ENCODE data around the gene SEC24D. TPM values are rescaled to one million over a fixed set of nuclear protein-coding genes. Genes with fewer than 3 reads are reported as not detected.
A peak's percentile ranks its signal among the peaks of the same experiment; 100 is the strongest.

Gene SEC24D
- total RNA-seq, 2 experiments from 2014 or later, result 36.2 to 41.0 TPM

GRCh38 chr4:118866442-118866841, 30.5 kb upstream of the SEC24D start:
- Mint-ChIP-seq H3K4me3 (no peak overlapping the region), H3K9me3 (no peaks in the 10 kb centered on the region), H3K36me3 (no peaks in the 10 kb centered on the region), H3K27ac (no peak overlapping the region), H3K4me1 (ENCODE audit: low read depth) (no peaks in the 10 kb centered on the region), H3K27me3 (no peaks in the 10 kb centered on the region)
- CTCF ChIA-PET, result interaction anchor here (0.8 to 3.4 kb wide), 2 partner anchors 95 to 140 kb away, joined by 3 to 27 read pairs; no protein-coding TSS in a partner anchor
- no peak for DNase-seq
- intact Hi-C loops (cut with micrococcal nuclease), result no loop called here
- POLR2A ChIA-PET, result no interaction called here

- ChIA-PET POLR2A (interaction anchor here (0.6 to 1.5 kb wide), 3 partner anchors 14 to 145 kb away, joined by 3 read pairs; no protein-coding TSS in a partner anchor), CTCF (interaction anchor here (0.5 to 3.4 kb wide), 18 partner anchors 10 to 157 kb away, joined by 3 to 27 read pairs (median 4); partner anchors contain the start of genes SEC24D and SYNPO2)
- H3K4me1 Mint-ChIP-seq (ENCODE audit: low read depth), result no peaks in the 10 kb centered on the region
- no peak overlapping the region for H3K27ac Mint-ChIP-seq
- H3K9me3 Mint-ChIP-seq, result no peaks in the 10 kb centered on the region
- no peaks in the 10 kb centered on the region for H3K27me3 Mint-ChIP-seq
- no peaks in the 10 kb centered on the region for H3K36me3 Mint-ChIP-seq
- no peak overlapping the region for H3K4me3 Mint-ChIP-seq
- intact Hi-C loops (cut with micrococcal nuclease), result loop anchor here (1.0 kb wide), 1 partner anchor 93 kb away; no protein-coding TSS in a partner anchor
- DNase-seq, result peak; percentile 12
Measured at GRCh38 chr4:118865091-118865708, 29.3 kb upstream of the SEC24D start.

DNA sequence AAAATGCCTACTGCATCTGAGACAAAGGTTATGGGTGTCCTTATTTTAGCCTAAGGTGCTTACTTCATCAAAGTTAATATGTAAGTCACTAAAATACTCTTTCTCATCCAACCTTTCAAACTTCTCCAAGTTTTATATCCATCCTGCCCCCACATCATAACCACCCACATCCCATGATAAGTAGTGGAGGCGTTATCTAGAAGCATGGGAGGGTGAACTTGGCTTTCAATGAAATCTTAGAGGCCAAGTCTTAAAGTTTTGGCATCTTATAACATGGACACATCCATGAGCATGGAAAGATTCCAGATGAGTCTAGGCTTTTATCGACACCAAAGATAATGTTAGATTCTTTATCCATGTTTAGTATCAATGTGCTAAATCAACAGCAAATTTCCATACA, 22.9 kb upstream of the SEC24D start:
- POLR2A ChIA-PET, result no interaction called here

DNA sequence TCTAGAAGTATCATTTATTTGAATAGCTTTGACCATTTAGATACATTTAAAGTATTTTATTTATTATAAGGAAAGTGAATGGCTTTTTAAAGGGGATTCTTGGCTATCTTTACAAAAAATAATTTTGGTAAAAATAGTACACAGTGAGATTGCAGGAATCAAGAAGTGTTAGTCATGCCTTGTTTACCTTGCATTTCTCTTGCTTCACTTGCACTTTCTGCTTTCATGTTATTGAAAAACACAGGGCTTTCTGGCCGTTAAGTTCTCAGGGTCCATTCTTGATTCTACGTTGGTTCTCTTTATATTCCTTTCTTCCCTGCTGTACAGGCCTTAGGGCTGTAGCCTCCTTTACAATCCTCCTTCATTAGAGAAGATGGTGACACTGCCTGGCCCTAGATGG, 21.8 kb upstream of the SEC24D start:
- Mint-ChIP-seq H3K9me3 (no peaks in the 10 kb centered on the region), H3K4me1 (ENCODE audit: low read depth) (peaks cover 2% of the 10 kb centered on the region), H3K27ac (no peak overlapping the region), H3K27me3 (no peaks in the 10 kb centered on the region), H3K36me3 (no peaks in the 10 kb centered on the region), H3K4me3 (no peak overlapping the region)
- no peak for DNase-seq
- POLR2A ChIA-PET, result no interaction called here
- intact Hi-C loops (cut with micrococcal nuclease), result no loop called here
- CTCF ChIA-PET, result no interaction called here

More for the DNA sequence above, 22.9 kb upstream of the SEC24D start:
- CTCF ChIA-PET, result no interaction called here
- no peak overlapping the region for H3K27ac Mint-ChIP-seq
- H3K27me3 Mint-ChIP-seq, result no peaks in the 10 kb centered on the region
- peaks cover 2% of the 10 kb centered on the region for H3K4me1 Mint-ChIP-seq (ENCODE audit: low read depth)
- no peak for DNase-seq
- no peaks in the 10 kb centered on the region for H3K9me3 Mint-ChIP-seq
- no peaks in the 10 kb centered on the region for H3K36me3 Mint-ChIP-seq
- intact Hi-C loops (cut with micrococcal nuclease), result no loop called here
- no peak overlapping the region for H3K4me3 Mint-ChIP-seq

- DNase-seq, result peak; percentile 35
- H3K9me3 Mint-ChIP-seq, result no peaks in the 10 kb centered on the region
- peak overlapping the region; percentile 84 for H3K27ac Mint-ChIP-seq
- H3K4me3 Mint-ChIP-seq, result peak overlapping the region; percentile 90
- ChIA-PET CTCF (interaction anchor here (1.2 to 1.3 kb wide), 2 partner anchors 14 to 40 kb away, joined by 4 to 5 read pairs; no protein-coding TSS in a partner anchor), POLR2A (interaction anchor here (1.3 to 1.5 kb wide), 3 partner anchors 14 to 16 kb away, joined by 3 to 5 read pairs (median 3); partner anchors contain the start of gene SEC24D)
- peaks cover 2% of the 10 kb centered on the region for H3K27me3 Mint-ChIP-seq
- peaks cover 18% of the 10 kb centered on the region for H3K4me1 Mint-ChIP-seq (ENCODE audit: low read depth)
- intact Hi-C loops (cut with micrococcal nuclease), result loop anchor here (1.0 kb wide), 1 partner anchor 15 kb away; no protein-coding TSS in a partner anchor
- H3K36me3 Mint-ChIP-seq, result no peaks in the 10 kb centered on the region
Measured at GRCh38 chr4:118850488-118851173, 14.7 kb upstream of the SEC24D start.

- intact Hi-C loops (cut with micrococcal nuclease), result loop anchor here (1.0 kb wide), 1 partner anchor 15 kb away; no protein-coding TSS in a partner anchor
- DNase-seq, result no peak
- Mint-ChIP-seq H3K27me3 (peaks cover 2% of the 10 kb centered on the region), H3K4me3 (peak overlapping the region; percentile 90), H3K27ac (peak overlapping the region; percentile 84), H3K4me1 (ENCODE audit: low read depth) (peaks cover 18% of the 10 kb centered on the region), H3K9me3 (no peaks in the 10 kb centered on the region), H3K36me3 (no peaks in the 10 kb centered on the region)
- ChIA-PET CTCF (interaction anchor here (1.2 to 1.3 kb wide), 2 partner anchors 13 to 41 kb away, joined by 4 to 5 read pairs; no protein-coding TSS in a partner anchor), POLR2A (interaction anchor here (1.5 kb wide), 1 partner anchor 15 kb away, joined by 5 read pairs; no protein-coding TSS in a partner anchor)
Measured at GRCh38 chr4:118849867-118850487, 14.1 kb upstream of the SEC24D start.

DNA sequence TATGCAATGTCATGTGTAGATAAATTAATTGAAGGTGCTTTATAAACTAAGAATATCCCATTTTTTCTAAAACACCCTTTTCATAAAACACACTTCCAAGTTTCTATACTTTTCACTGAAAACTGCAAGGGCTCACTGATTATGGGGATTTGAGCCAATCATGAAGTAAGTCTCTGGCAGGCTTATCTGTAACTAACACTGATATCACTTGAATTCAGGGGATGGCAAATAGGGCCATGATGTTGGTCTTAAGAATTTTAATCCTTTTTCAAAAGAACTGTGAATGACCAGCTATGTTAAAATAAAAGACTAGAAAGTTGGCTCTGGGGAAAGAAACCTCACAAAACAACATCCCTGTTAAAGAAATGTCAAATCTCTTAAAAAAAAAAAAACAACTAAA, 13.0 kb upstream of the SEC24D start:
- Mint-ChIP-seq H3K27me3 (peaks cover 2% of the 10 kb centered on the region), H3K4me1 (ENCODE audit: low read depth) (peaks cover 16% of the 10 kb centered on the region), H3K27ac (no peak overlapping the region), H3K9me3 (no peaks in the 10 kb centered on the region), H3K36me3 (no peaks in the 10 kb centered on the region), H3K4me3 (no peak overlapping the region)
- DNase-seq, result no peak
- CTCF ChIA-PET, result no interaction called here
- POLR2A ChIA-PET, result no interaction called here
- intact Hi-C loops (cut with micrococcal nuclease), result no loop called here

DNA sequence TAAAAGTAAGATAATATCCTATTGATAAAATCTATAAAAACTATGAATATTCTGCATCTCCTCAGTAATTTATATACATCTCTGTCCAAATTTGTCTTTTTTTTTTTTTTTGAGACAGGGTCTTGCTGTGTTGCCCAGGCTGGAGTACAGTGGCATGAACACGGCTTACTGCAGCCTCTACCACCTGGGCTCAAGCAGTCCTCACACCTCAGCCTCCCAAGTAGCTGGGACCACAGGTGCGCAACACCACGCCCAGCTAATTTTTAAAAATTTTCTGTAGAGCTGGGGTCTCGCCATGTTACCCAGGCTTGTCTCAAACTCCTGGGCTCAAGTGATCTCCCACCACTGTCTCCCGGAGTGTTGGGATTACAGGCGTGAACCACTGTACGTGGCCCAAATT, 12.3 kb upstream of the SEC24D start:
- intact Hi-C loops (cut with micrococcal nuclease), result no loop called here
- Mint-ChIP-seq H3K36me3 (no peaks in the 10 kb centered on the region), H3K27ac (no peak overlapping the region), H3K4me3 (no peak overlapping the region), H3K27me3 (peaks cover 2% of the 10 kb centered on the region), H3K4me1 (ENCODE audit: low read depth) (peaks cover 16% of the 10 kb centered on the region), H3K9me3 (no peaks in the 10 kb centered on the region)
- ChIA-PET CTCF (no interaction called here), POLR2A (no interaction called here)
- DNase-seq, result no peak

DNA sequence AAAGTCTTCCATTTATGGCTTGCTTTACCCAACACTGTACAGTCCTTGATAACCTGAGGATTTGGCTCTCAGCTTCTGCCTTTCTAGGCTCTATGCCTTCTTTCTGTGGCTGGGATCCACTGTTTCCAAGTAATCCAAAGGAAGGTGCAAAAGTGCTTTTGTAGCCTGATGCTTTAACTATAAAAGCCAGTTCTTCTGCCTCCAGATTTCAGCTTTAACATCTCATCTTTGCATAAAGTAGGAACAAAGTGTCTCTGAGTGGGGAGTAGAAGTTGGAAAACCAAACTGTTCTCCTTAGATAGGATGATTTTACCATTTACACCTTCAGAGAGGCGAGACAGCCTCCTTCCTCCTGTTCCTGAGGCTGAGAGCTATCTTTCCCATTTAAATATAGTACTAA, 11.1 kb upstream of the SEC24D start:
- CTCF ChIA-PET, result interaction anchor here (1.4 to 1.6 kb wide), 2 partner anchors 9 to 11 kb away, joined by 4 to 7 read pairs; partner anchors contain the start of gene SEC24D
- intact Hi-C loops (cut with micrococcal nuclease), result no loop called here
- Mint-ChIP-seq H3K27me3 (peaks cover 2% of the 10 kb centered on the region), H3K4me1 (ENCODE audit: low read depth) (peaks cover 16% of the 10 kb centered on the region), H3K27ac (no peak overlapping the region), H3K9me3 (no peaks in the 10 kb centered on the region), H3K36me3 (no peaks in the 10 kb centered on the region), H3K4me3 (no peak overlapping the region)
- DNase-seq, result no peak
- POLR2A ChIA-PET, result interaction anchor here (2.3 kb wide), 1 partner anchor 10 kb away, joined by 8 read pairs; the partner anchor contains the start of gene SEC24D

DNA sequence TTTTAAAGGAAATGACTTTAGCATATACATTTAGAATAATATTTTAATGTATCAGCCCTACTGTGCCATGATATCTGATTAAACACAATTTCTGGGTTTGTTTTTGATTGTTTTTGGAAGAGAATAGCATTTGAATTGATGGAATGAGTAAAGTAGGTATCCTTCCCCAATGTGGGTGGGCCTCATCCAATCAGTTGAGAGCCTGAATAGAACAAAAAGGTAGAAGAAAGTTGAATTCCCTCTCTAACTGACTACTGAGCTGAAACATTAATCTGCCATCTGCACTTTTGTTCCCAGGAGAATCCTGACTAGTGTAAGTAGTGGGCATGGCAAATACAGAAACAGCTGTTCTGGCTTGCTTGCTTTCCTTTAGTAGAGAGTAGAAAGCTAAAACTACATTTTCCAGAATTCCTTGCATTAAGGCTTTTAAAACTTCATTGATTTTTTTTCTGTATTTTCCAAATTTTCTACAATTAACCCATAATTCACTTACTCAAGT, 9.7 kb upstream of the SEC24D start:
- H3K36me3 Mint-ChIP-seq, result no peaks in the 10 kb centered on the region
- peaks cover 17% of the 10 kb centered on the region for H3K4me1 Mint-ChIP-seq (ENCODE audit: low read depth)
- CTCF ChIA-PET, result interaction anchor here (1.6 kb wide), 2 partner anchors 8 to 19 kb away, joined by 7 read pairs; no protein-coding TSS in a partner anchor
- intact Hi-C loops (cut with micrococcal nuclease), result no loop called here
- POLR2A ChIA-PET, result interaction anchor here (2.3 kb wide), 1 partner anchor 9 kb away, joined by 8 read pairs; the partner anchor contains the start of gene SEC24D
- H3K9me3 Mint-ChIP-seq, result no peaks in the 10 kb centered on the region
- no peak overlapping the region for H3K27ac Mint-ChIP-seq
- no peak for DNase-seq
- no peak overlapping the region for H3K4me3 Mint-ChIP-seq
- peaks cover 2% of the 10 kb centered on the region for H3K27me3 Mint-ChIP-seq

DNA sequence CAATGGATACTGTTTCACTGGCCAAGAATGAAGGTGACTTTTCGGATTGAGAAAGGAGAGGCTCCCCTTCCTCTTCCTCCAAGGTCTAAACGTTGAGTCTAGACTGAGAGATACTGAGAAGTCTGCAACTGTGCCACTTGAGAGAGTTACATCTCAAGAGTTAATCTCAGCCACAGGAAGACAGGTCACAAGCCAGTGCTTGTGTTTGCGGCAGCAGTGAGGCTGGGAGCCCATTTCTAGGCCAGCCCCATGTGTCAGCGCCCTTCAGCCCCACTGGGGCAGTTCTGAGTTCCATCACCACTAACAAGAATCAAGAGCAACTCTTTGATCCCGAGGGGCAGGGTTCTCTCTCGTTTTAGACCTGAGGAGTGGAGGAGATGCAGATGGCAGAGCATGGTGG, 7.3 kb upstream of the SEC24D start:
- Mint-ChIP-seq H3K4me3 (no peak overlapping the region), H3K27ac (no peak overlapping the region), H3K4me1 (ENCODE audit: low read depth) (peaks cover 10% of the 10 kb centered on the region), H3K9me3 (no peaks in the 10 kb centered on the region), H3K36me3 (no peaks in the 10 kb centered on the region), H3K27me3 (peaks cover 2% of the 10 kb centered on the region)
- intact Hi-C loops (cut with micrococcal nuclease), result no loop called here
- ChIA-PET POLR2A (no interaction called here), CTCF (interaction anchor here (1.0 kb wide), 1 partner anchor 21 kb away, joined by 4 read pairs; no protein-coding TSS in a partner anchor)
- DNase-seq, result no peak

DNA sequence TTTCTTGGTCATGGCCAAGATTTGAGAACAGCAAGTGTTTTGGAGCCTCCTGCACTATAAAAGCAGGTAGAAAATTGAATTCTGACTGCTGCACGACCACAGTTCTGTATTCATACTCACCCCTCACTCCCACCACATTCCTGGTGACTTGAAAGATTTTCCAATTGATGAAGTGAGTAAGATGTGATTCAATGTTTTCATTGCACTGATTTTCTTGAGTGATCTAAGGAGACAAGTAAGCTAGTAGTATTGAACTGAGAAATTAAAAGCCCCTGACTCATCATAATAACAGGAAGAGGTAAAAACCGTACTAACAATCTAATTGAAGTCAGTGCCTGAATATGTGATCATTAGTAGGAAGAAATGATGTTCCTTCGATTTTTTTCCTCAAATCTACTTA, 6.1 kb upstream of the SEC24D start:
- no peaks in the 10 kb centered on the region for H3K27me3 Mint-ChIP-seq
- ChIA-PET POLR2A (no interaction called here), CTCF (no interaction called here)
- DNase-seq, result no peak
- H3K4me1 Mint-ChIP-seq (ENCODE audit: low read depth), result peaks cover 10% of the 10 kb centered on the region
- H3K27ac Mint-ChIP-seq, result no peak overlapping the region
- H3K36me3 Mint-ChIP-seq, result no peaks in the 10 kb centered on the region
- intact Hi-C loops (cut with micrococcal nuclease), result no loop called here
- H3K4me3 Mint-ChIP-seq, result no peak overlapping the region
- H3K9me3 Mint-ChIP-seq, result no peaks in the 10 kb centered on the region
